ENCODE measurements around the gene EREG.

EREG gene

GRCh38 chr4:74374561-74375327 is 9.8 kb downstream of the EREG start:
- TF ChIP-seq, protein P1, sequence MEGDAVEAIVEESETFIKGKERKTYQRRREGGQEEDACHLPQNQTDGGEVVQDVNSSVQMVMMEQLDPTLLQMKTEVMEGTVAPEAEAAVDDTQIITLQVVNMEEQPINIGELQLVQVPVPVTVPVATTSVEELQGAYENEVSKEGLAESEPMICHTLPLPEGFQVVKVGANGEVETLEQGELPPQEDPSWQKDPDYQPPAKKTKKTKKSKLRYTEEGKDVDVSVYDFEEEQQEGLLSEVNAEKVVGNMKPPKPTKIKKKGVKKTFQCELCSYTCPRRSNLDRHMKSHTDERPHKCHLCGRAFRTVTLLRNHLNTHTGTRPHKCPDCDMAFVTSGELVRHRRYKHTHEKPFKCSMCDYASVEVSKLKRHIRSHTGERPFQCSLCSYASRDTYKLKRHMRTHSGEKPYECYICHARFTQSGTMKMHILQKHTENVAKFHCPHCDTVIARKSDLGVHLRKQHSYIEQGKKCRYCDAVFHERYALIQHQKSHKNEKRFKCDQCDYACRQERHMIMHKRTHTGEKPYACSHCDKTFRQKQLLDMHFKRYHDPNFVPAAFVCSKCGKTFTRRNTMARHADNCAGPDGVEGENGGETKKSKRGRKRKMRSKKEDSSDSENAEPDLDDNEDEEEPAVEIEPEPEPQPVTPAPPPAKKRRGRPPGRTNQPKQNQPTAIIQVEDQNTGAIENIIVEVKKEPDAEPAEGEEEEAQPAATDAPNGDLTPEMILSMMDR (conservative IDR thresholded peaks at IDR 0.05; ENCODE audit: low read depth, low read length): no peak
- no peak overlapping the region for H3K4me3 ChIP-seq (ENCODE audit: low read depth, low read length)
- peak; percentile 76 for DNase-seq (ENCODE audit: low read depth)

DNA sequence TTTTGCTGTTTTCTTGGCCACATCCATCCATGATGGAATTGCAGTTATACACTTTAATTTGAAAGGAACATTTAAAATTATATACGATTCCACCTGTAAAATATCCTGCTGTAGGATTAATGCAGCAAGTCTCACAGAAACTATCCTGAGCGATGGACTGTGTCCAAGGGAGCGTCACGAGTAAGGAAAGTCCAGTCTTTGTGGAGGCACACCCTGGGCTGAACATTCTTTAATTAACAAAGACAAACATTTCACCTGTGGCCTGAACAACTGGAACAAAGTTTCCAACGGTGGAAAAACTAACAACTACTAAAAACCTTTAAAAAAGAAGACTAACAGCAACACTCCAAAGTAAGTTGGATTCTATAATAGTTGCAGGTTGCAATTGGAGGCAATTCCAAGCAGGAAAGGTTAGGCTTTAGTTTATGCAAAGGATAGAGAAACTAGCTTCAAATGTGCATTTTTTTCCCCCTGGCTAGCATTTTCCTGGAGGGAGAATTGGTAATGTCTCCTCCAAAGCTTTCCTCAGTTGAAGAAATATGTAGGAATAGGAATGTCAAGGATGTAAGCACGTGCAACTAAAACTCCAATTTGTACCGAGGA is 11.0 kb downstream of the EREG start:
- TF ChIP-seq, protein P1 (conservative IDR thresholded peaks at IDR 0.05; ENCODE audit: low read depth, low read length): no peak
- H3K4me3 ChIP-seq (ENCODE audit: low read depth, low read length): no peak overlapping the region
- DNase-seq (ENCODE audit: low read depth): no peak

- no peak overlapping the region for H3K4me3 ChIP-seq (ENCODE audit: low read depth, low read length)
- DNase-seq (ENCODE audit: low read depth): peak; percentile 92
Observed at GRCh38 chr4:74376888-74377483, 12.0 kb downstream of the EREG start.

GRCh38 chr4:74377714-74378113 is 12.8 kb downstream of the EREG start:
- TF ChIP-seq, protein P1 (conservative IDR thresholded peaks at IDR 0.05; ENCODE audit: low read depth, low read length): no peak
- H3K4me3 ChIP-seq (ENCODE audit: low read depth, low read length): no peak overlapping the region
- DNase-seq (ENCODE audit: low read depth): no peak

More at GRCh38 chr4:74376888-74377483, 12.0 kb downstream of the EREG start:
- TF ChIP-seq, protein P1 (conservative IDR thresholded peaks at IDR 0.05; ENCODE audit: low read depth, low read length): peak; percentile 69

GRCh38 chr4:74378573-74378972 is 13.6 kb downstream of the EREG start:
- H3K4me3 ChIP-seq (ENCODE audit: low read depth, low read length): no peak overlapping the region
- TF ChIP-seq, protein P1 (conservative IDR thresholded peaks at IDR 0.05; ENCODE audit: low read depth, low read length): no peak
- DNase-seq (ENCODE audit: low read depth): peak; percentile 47

DNA sequence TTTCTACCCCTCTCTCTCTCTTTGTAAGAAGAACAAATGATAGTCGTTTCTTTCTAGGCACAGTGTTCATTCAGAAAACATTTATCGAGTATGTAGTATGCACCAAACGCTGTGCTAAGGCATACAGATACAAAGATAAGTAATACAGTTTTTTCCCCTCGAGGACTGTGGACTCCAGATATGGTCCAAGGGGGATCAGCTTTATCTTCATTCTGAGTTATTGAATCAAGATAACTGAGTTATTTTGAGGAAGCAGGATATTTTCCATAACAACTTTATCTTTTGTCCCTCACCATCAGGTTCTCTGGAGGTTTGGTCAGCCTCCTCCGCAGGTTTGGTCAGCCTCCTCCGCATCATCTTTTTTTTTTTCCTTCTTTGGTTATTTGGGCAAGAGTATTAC is 15.0 kb downstream of the EREG start:
- H3K4me3 ChIP-seq (ENCODE audit: low read depth, low read length): no peak overlapping the region
- TF ChIP-seq, protein P1 (conservative IDR thresholded peaks at IDR 0.05; ENCODE audit: low read depth, low read length): no peak
- no peak for DNase-seq (ENCODE audit: low read depth)
